GM18868 (cell line): Measurements from ENCODE around the gene ZNF544.
"Not testable (repeated sequence)": the region's sequence is repeated elsewhere in the genome, so short reads cannot be mapped to it uniquely, and the experiment has no call there.

Experiments
- ATAC-seq: cut with Tn5 transposase; IDR thresholded peaks from one replicate; pipeline ENCODE4 v1.9.1; 2021; ENCODE audit warnings: mild to moderate bottlenecking, moderate library complexity; ENCODE audit not compliant: unreplicated experiment

ZNF544 gene

DNA sequence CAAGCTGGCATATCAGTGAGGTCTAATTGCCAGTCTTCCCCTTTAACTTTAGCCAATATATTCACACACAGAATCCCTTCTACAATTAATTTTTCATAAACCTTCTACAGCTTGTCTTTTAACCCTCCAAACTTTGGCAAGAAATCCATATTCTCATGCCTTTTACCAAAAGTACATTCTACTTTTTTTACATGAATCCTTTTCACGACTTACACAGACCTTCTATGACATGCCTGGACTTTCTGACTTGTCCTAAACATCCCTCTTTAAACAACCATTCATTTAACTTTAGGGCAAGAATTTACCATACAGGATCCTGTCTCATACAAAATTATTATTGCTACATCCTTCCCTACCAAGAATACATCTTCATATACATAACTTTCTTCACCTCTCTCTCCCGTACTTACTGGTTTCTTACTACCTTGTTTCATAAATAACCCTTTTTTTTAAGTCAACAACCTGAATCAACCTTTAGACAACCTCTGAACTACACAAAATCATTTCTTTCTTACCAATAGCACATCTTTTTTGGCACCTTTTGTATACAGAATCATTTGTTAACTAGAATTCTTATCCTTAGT, 23.5 kb downstream of the ZNF544 start:
- ATAC-seq, result no peak

DNA sequence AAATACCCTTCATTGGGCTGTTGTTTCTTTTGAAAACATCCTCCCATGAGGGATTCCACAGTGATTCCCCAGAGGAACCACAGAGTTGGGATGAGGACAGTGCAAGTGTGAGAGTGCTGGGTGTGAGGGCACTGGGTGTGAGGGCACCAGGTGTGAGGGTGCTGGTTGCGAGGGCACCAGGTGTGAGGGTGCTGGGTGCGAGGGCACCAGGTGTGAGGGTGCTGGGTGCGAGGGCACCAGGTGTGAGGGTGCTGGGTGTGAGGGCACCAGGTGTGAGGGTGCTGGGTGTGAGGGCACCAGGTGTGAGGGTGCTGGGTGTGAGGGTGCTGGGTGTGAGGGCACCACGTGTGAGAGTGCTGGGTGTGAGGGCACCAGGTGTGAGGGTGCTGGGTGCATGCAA, 29.5 kb downstream of the ZNF544 start:
- ATAC-seq, result not testable (repeated sequence)

DNA sequence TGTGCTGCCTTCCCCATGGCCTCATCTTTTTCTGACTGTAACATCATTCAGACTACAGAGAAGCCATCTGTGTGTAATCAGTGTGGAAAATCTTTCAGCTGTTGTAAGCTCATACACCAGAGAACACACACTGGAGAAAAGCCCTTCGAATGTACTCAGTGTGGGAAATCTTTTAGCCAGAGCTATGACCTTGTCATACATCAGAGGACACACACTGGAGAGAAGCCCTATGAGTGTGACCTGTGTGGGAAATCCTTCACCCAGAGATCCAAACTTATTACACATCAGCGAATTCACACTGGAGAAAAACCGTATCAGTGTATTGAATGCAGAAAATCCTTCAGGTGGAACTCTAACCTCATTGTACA, 32.9 kb downstream of the ZNF544 start:
- ATAC-seq, result no peak

DNA sequence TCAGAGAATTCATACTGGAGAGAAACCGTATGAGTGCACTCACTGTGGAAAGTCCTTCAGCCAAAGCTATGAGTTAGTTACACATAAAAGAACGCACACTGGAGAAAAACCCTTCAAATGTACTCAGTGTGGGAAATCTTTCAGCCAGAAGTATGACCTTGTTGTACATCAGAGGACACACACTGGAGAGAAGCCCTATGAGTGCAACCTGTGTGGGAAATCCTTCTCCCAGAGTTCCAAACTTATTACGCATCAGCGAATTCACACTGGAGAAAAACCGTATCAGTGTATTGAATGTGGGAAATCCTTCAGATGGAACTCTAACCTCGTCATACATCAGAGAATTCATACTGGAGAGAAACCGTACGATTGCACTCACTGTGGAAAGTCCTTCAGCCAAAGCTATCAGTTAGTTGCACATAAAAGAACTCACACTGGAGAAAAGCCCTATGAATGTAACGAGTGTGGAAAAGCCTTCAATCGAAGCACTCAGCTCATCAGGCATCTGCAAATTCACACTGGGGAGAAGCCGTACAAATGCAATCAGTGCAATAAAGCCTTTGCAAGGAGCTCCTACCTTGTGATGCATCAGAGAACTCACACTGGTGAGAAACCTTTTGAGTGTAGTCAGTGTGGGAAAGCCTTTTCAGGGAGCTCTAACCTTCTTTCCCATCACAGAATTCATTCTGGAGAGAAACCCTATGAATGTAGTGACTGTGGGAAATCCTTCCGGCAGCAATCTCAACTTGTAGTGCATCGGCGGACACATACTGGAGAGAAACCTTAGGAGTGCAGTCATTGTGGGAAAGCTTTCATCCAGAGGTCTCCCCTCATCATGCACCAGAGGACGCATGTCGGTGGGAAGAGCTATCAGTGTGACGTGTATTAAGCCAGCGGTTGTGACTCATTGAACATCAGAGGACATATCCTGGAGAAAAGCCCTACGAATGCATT, 33.5 kb downstream of the ZNF544 start:
- ATAC-seq, result no peak

GRCh38 chr19:58262922-58263296, 34.2 kb downstream of the ZNF544 start:
- ATAC-seq, result no peak

DNA sequence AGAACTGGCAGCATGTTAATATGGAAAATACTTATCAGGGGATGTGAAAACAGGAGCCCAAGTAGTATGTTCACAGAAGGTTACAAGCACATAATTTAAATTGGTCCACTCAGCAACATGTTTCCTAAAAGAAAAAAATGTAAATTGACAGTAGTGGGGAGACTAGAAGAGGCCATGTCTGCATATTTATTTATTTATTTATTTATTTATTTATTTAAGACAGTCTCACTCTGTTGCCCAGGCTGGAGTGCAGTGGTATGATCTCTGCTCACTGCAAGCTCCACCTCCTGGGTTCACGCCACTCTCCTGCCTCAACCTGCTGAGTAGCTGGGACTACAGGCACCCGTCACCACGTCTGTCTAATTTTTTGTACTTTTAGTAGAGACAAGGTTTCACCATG, 36.4 kb downstream of the ZNF544 start:
- ATAC-seq, result no peak

GRCh38 chr19:58268344-58268743, 39.6 kb downstream of the ZNF544 start:
- ATAC-seq, result no peak

GRCh38 chr19:58274771-58275201, 46.1 kb downstream of the ZNF544 start:
- ATAC-seq, result no peak

DNA sequence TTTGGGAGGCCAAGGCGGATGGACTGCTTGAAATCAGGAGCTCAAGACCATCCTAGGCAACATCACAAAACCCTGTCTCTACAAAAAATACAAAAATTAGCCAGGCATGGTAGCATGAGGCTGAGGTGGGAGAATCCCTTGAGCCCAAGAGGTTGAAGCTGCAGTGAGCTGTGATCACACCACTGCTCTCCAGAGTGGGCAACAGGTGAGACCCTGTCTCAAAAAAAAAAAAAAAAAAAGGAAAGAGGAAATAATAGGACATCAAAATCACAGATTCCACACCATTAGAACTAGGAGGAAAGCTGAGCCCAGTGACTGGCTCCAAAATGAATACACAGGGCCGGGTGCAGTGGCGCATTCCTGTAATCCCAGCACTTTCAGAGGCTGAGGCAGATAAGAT, 46.9 kb downstream of the ZNF544 start:
- no peak for ATAC-seq

GRCh38 chr19:58277197-58277596, 48.5 kb downstream of the ZNF544 start:
- no peak for ATAC-seq

- ATAC-seq, result no peak
Observed at GRCh38 chr19:58277748-58278540, 49.2 kb downstream of the ZNF544 start.

- ATAC-seq, result peak; percentile 96
Observed at GRCh38 chr19:58278541-58279041, 49.9 kb downstream of the ZNF544 start, which contains the start of gene ZNF8. Gene ZNF8 (plus strand): TSS chr19:58278955. CDS start chr19:58279082, 127 bp downstream.

GRCh38 chr19:58279042-58279924, 50.6 kb downstream of the ZNF544 start:
- no peak for ATAC-seq

- ATAC-seq, result no peak
Observed at GRCh38 chr19:58279925-58280316, 51.2 kb downstream of the ZNF544 start.

- no peak for ATAC-seq
Observed at GRCh38 chr19:58284199-58284598, 55.5 kb downstream of the ZNF544 start.

DNA sequence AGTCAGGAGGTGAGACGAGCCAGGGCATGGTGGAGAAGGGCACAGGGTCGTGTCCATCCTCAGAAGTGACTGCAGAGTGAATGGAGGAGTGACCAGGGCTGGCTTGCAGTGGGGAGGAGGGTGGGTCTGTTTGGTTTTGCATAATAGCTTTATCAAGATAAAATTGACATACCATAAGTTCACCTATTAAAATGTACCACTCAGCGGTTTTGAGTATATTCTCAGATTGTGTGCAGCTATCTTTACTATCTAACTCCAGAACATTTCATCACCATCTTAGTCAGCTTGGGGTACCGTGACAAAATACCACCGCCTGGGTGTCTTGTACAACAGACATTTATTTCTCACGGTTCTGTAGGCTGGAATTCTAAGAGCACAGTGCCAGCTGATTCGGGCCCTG, 63.2 kb downstream of the ZNF544 start:
- no peak for ATAC-seq

DNA sequence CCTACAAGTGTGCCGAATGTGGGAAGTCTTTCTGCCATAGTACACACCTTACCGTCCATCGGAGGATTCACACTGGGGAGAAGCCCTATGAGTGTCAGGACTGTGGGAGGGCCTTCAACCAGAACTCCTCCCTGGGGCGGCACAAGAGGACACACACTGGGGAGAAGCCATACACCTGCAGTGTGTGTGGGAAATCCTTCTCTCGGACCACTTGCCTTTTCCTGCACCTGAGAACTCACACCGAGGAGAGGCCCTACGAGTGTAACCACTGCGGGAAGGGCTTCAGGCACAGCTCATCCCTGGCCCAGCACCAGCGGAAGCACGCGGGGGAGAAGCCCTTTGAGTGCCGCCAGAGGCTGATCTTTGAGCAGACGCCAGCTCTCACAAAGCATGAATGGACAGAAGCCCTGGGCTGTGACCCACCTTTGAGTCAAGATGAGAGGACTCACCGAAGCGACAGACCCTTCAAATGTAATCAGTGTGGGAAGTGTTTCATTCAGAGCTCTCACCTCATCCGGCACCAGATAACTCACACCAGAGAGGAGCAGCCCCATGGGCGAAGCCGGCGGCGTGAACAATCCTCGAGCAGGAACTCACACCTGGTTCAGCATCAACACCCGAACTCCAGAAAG, 66.1 kb downstream of the ZNF544 start:
- ATAC-seq, result no peak

GRCh38 chr19:58296104-58296503, 67.4 kb downstream of the ZNF544 start:
- ATAC-seq, result no peak

- no peak for ATAC-seq
Observed at GRCh38 chr19:58300620-58301019, 71.9 kb downstream of the ZNF544 start.

- ATAC-seq, result no peak
Observed at GRCh38 chr19:58304255-58304654, 75.5 kb downstream of the ZNF544 start.
